HG03571 (cell line): ENCODE results near the gene EDNRA.

ENCODE experiments used
- ATAC-seq: cut with Tn5 transposase; IDR thresholded peaks from one replicate; pipeline ENCODE4 v1.9.1; 2021; ENCODE audit not compliant: unreplicated experiment

The EDNRA gene

GRCh38 chr4:147586637-147587036, 105.7 kb downstream of the EDNRA start:
- peak; percentile 64 for ATAC-seq

GRCh38 chr4:147587041-147587440, 106.1 kb downstream of the EDNRA start:
- ATAC-seq: no peak

- ATAC-seq: no peak
Measured at GRCh38 chr4:147589586-147589985, 108.7 kb downstream of the EDNRA start.

GRCh38 chr4:147590249-147590920, 109.5 kb downstream of the EDNRA start:
- no peak for ATAC-seq

GRCh38 chr4:147591106-147591505, 110.2 kb downstream of the EDNRA start:
- ATAC-seq: no peak

GRCh38 chr4:147594107-147594506, 113.2 kb downstream of the EDNRA start:
- ATAC-seq: no peak
